Endodermal cell (in vitro differentiated cells): Measurements from ENCODE around the gene ABCF3. TPM values are rescaled to one million over a fixed set of nuclear protein-coding genes. Genes with fewer than 3 reads are reported as not detected.

ENCODE experiments used
- DNase-seq: peaks from one replicate; pipeline ENCODE4 v3.0.0-alpha.2; 2017
- H3K27ac ChIP-seq: 2 replicates; pipeline ENCODE4 v1.5.1; 2013; ENCODE audit warnings: mild to moderate bottlenecking, low read depth, low read length, moderate library complexity
- H3K27me3 ChIP-seq: 2 replicates; pipeline ENCODE4 v1.6.1; 2013; ENCODE audit warnings: mild to moderate bottlenecking, low read length, moderate library complexity; ENCODE audit not compliant: insufficient read depth, control insufficient read depth, poor library complexity, severe bottlenecking
- H3K36me3 ChIP-seq: 2 replicates; pipeline ENCODE4 v1.7.0; 2013; ENCODE audit warnings: mild to moderate bottlenecking, low read length, moderate library complexity; ENCODE audit not compliant: control insufficient read depth, insufficient read depth
- H3K4me1 ChIP-seq: one replicate; pipeline ENCODE4 v1.7.0; 2013; ENCODE audit warnings: low read length; ENCODE audit not compliant: control insufficient read depth, insufficient read depth
- H3K4me3 ChIP-seq: 2 replicates; pipeline ENCODE4 v1.5.1; 2013; ENCODE audit warnings: mild to moderate bottlenecking, low read length, moderate library complexity
- H3K9ac ChIP-seq: 2 replicates; pipeline ENCODE4 v1.6.1; 2013; ENCODE audit warnings: mild to moderate bottlenecking, low read length, moderate library complexity; ENCODE audit not compliant: poor library complexity, severe bottlenecking; ENCODE audit errors: extremely low read depth
- H3K9me3 ChIP-seq: 2 replicates; pipeline ENCODE4 v1.6.1; 2013; ENCODE audit warnings: mild to moderate bottlenecking, low read length, moderate library complexity; ENCODE audit not compliant: control insufficient read depth
- H3K27ac Mint-ChIP-seq: 2 replicates; pipeline ENCODE4 v1.8.0; 2020; ENCODE audit warnings: mixed read lengths
- H3K27me3 Mint-ChIP-seq: 2 replicates; pipeline ENCODE4 v1.8.0; 2021; ENCODE audit warnings: mild to moderate bottlenecking, mixed read lengths; ENCODE audit not compliant: insufficient read depth
- H3K36me3 Mint-ChIP-seq: 2 replicates; pipeline ENCODE4 v1.8.0; 2020; ENCODE audit warnings: low read depth, mixed read lengths
- H3K4me1 Mint-ChIP-seq: 2 replicates; pipeline ENCODE4 v1.8.0; 2020; ENCODE audit warnings: mixed read lengths
- H3K4me3 Mint-ChIP-seq: 2 replicates; pipeline ENCODE4 v1.8.0; 2020; ENCODE audit warnings: mild to moderate bottlenecking, moderate library complexity, mixed read lengths
- H3K9me3 Mint-ChIP-seq: 2 replicates; pipeline ENCODE4 v1.8.0; 2020; ENCODE audit warnings: mild to moderate bottlenecking, mixed read lengths
- CTCF ChIP-seq: fragments of 200-600 bp; sonication (generic); conservative IDR thresholded peaks from 2 replicates; pipeline ENCODE4 v1.5.0; 2021; ENCODE audit warnings: antibody characterized with exemption, mild to moderate bottlenecking
- WGBS, 2 experiments: methylation state at CpG; one replicate each; pipeline versions ENCODE4 v1.1.5 to v1.1.7; 2013; ENCODE audit warnings: missing lambda C conversion rate in 2 of 2, mixed read lengths in 1 of 2; ENCODE audit not compliant: insufficient coverage in 1 of 2, insufficient read length in 1 of 2; 5-methylcytosine and 5-hydroxymethylcytosine counted together
- total RNA-seq, 2 donors: library from RNA; stranded (reverse); fragmentation: NEBNext Ultra II Directional in 1 of 2; extraction: Animal tissue kit (Norgen Biotek cat#: 25700) in 1 of 2; gene quantifications; 2 replicates in 1 of 2; 3 replicates in 1 of 2; pipeline ENCODE4 v1.2.1, GENCODE V29; 2021

Gene ABCF3
- total RNA-seq, 2 donors from 2014 or later: 57.6 to 57.8 TPM

GRCh38 chr3:184175981-184176376, 10.0 kb upstream of the ABCF3 start:
- H3K4me1 Mint-ChIP-seq: peaks cover 19% of the 10 kb centered on the region
- TF ChIP-seq CTCF: no peak
- Histone ChIP-seq H3K9ac (peak overlapping the region; percentile 81), H3K27me3 (no peaks in the 10 kb centered on the region), H3K27ac (peak overlapping the region; percentile 58), H3K36me3 (peaks cover 56% of the 10 kb centered on the region), H3K4me1 (peaks cover 15% of the 10 kb centered on the region), H3K9me3 (no peaks in the 10 kb centered on the region), H3K4me3 (peak overlapping the region; percentile 96)
- peak overlapping the region; percentile 98 for H3K4me3 Mint-ChIP-seq
- peak overlapping the region; percentile 99 for H3K27ac Mint-ChIP-seq
- DNase-seq: no peak
- no peaks in the 10 kb centered on the region for H3K27me3 Mint-ChIP-seq
- peaks cover 58% of the 10 kb centered on the region for H3K36me3 Mint-ChIP-seq
- WGBS, 2 experiments: 5% methylated on average over 2 of the region's 3 CpGs; no CpG with 5 or more reads in 1 of the 2 experiments
- H3K9me3 Mint-ChIP-seq: no peaks in the 10 kb centered on the region

GRCh38 chr3:184176377-184177330, 9.3 kb upstream of the ABCF3 start:
- H3K27ac ChIP-seq: peak overlapping the region; percentile 58
- H3K4me1 ChIP-seq: peaks cover 15% of the 10 kb centered on the region
- 10 to 17% methylated on average over 11 to 19 of the region's 19 CpGs for WGBS, 2 experiments
- peaks cover 58% of the 10 kb centered on the region for H3K36me3 Mint-ChIP-seq
- no peaks in the 10 kb centered on the region for H3K9me3 Mint-ChIP-seq
- no peaks in the 10 kb centered on the region for H3K9me3 ChIP-seq
- peak overlapping the region; percentile 98 for H3K4me3 Mint-ChIP-seq
- peak overlapping the region; percentile 99 for H3K27ac Mint-ChIP-seq
- no peaks in the 10 kb centered on the region for H3K27me3 Mint-ChIP-seq
- peak; percentile 98 for DNase-seq
- H3K9ac ChIP-seq: peak overlapping the region; percentile 81
- H3K4me3 ChIP-seq: peak overlapping the region; percentile 96
- H3K36me3 ChIP-seq: peaks cover 62% of the 10 kb centered on the region
- peak; percentile 26 for TF ChIP-seq CTCF
- no peaks in the 10 kb centered on the region for H3K27me3 ChIP-seq
- peaks cover 19% of the 10 kb centered on the region for H3K4me1 Mint-ChIP-seq

DNA sequence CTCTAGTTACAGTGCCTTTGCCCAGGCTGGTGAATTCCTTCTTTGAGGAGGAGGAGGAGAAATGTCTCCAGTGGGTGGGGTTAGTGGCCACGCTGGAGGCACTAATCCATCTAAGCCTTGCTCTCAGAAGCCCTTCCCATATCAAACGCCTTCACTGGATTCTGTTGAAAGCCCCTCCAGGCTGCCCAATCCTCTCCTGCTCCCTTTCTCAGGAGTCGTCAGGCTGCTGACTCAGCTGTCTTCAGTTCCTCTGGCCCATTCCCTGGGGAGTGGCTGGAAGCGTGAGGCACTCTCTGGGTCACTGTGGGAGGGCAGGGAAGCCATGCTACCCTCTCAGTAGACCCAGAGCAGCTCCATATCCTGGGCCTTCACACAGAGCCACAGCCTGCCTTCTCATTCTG, 8.7 kb upstream of the ABCF3 start:
- Mint-ChIP-seq H3K4me1 (peaks cover 19% of the 10 kb centered on the region), H3K4me3 (peak overlapping the region; percentile 98), H3K27ac (peak overlapping the region; percentile 99), H3K9me3 (no peaks in the 10 kb centered on the region), H3K27me3 (no peaks in the 10 kb centered on the region), H3K36me3 (peaks cover 57% of the 10 kb centered on the region)
- Histone ChIP-seq H3K4me1 (peaks cover 15% of the 10 kb centered on the region), H3K9me3 (no peaks in the 10 kb centered on the region), H3K36me3 (peaks cover 62% of the 10 kb centered on the region), H3K27ac (peak overlapping the region; percentile 58), H3K4me3 (peak overlapping the region; percentile 96), H3K27me3 (no peaks in the 10 kb centered on the region), H3K9ac (peak overlapping the region; percentile 17)
- no peak for DNase-seq
- no peak for TF ChIP-seq CTCF
- WGBS, 2 experiments: 40 to 51% methylated on average over 1 to 4 of the region's 4 CpGs
